BLaER1 (cell line): ENCODE data around the gene B3GNT3.
A peak's percentile ranks its signal among the peaks of the same experiment; 100 is the strongest.

Source experiments
- H3K27ac ChIP-seq: shearing (Covaris generic); formaldehyde crosslinking; 2 replicates; pipeline ENCODE4 v1.8.1; 2022
- H3K27me3 ChIP-seq: shearing (Covaris generic); formaldehyde crosslinking; 2 replicates; pipeline ENCODE4 v1.8.1; 2022
- H3K36me3 ChIP-seq: shearing (Covaris generic); formaldehyde crosslinking; 2 replicates; pipeline ENCODE4 v1.8.1; 2022
- H3K4me1 ChIP-seq: shearing (Covaris generic); formaldehyde crosslinking; 2 replicates; pipeline ENCODE4 v1.8.1; 2022
- H3K4me2 ChIP-seq: shearing (Covaris generic); formaldehyde crosslinking; 2 replicates; pipeline ENCODE4 v1.8.1; 2022
- H3K4me3 ChIP-seq: shearing (Covaris generic); formaldehyde crosslinking; 2 replicates; pipeline ENCODE4 v1.8.1; 2022
- H3K9ac ChIP-seq: shearing (Covaris generic); formaldehyde crosslinking; 2 replicates; pipeline ENCODE4 v1.8.1; 2022
- H3K9me3 ChIP-seq: shearing (Covaris generic); formaldehyde crosslinking; 2 replicates; pipeline ENCODE4 v1.8.1; 2022
- H4K20me1 ChIP-seq: shearing (Covaris generic); formaldehyde crosslinking; 2 replicates; pipeline ENCODE4 v1.8.1; 2022
- Cebpa-rat ChIP-seq: shearing (Covaris generic); IDR thresholded peaks from 2 replicates; pipeline ENCODE4 v1.8.1; 2022

Gene B3GNT3

GRCh38 chr19:17754634-17755442 lies 40.1 kb upstream of the B3GNT3 start:
- Histone ChIP-seq H3K4me2 (peak overlapping the region; percentile 89), H3K36me3 (peaks cover 44% of the 10 kb centered on the region), H3K27me3 (no peaks in the 10 kb centered on the region), H3K4me1 (peaks cover 86% of the 10 kb centered on the region), H3K27ac (peak overlapping the region; percentile 52), H3K4me3 (peak overlapping the region; percentile 22; the same call in 1 of the 2 replicates), H4K20me1 (peaks cover 49% of the 10 kb centered on the region), H3K9ac (no peak overlapping the region), H3K9me3 (no peaks in the 10 kb centered on the region)
- TF ChIP-seq Cebpa-rat = no peak

GRCh38 chr19:17755443-17755890 lies 39.5 kb upstream of the B3GNT3 start:
- peaks cover 55% of the 10 kb centered on the region for H4K20me1 ChIP-seq
- H3K4me3 ChIP-seq = peak overlapping the region; percentile 22; the same call in 1 of the 2 replicates
- no peaks in the 10 kb centered on the region for H3K27me3 ChIP-seq
- peak overlapping the region; percentile 37; the same call in 1 of the 2 replicates for H3K27ac ChIP-seq
- H3K36me3 ChIP-seq = peaks cover 50% of the 10 kb centered on the region
- no peak for TF ChIP-seq Cebpa-rat
- H3K4me1 ChIP-seq = peaks cover 79% of the 10 kb centered on the region
- H3K4me2 ChIP-seq = peak overlapping the region; percentile 89
- no peak overlapping the region for H3K9ac ChIP-seq
- H3K9me3 ChIP-seq = no peaks in the 10 kb centered on the region

GRCh38 chr19:17755977-17756670 lies 38.8 kb upstream of the B3GNT3 start:
- no peak overlapping the region for H3K9ac ChIP-seq
- peak overlapping the region; percentile 89 for H3K4me2 ChIP-seq

GRCh38 chr19:17757125-17757524 lies 37.8 kb upstream of the B3GNT3 start:
- peaks cover 62% of the 10 kb centered on the region for H4K20me1 ChIP-seq
- H3K4me1 ChIP-seq = peaks cover 63% of the 10 kb centered on the region
- TF ChIP-seq Cebpa-rat = no peak
- no peak overlapping the region for H3K4me3 ChIP-seq
- no peak overlapping the region for H3K9ac ChIP-seq
- H3K9me3 ChIP-seq = no peaks in the 10 kb centered on the region
- H3K36me3 ChIP-seq = peaks cover 65% of the 10 kb centered on the region
- H3K4me2 ChIP-seq = peak overlapping the region; percentile 89
- H3K27ac ChIP-seq = peak overlapping the region; percentile 49; the same call in 1 of the 2 replicates
- no peaks in the 10 kb centered on the region for H3K27me3 ChIP-seq

More at GRCh38 chr19:17755977-17756670, 38.8 kb upstream of the B3GNT3 start:
- Histone ChIP-seq H3K27ac (peak overlapping the region; percentile 49; the same call in 1 of the 2 replicates), H3K36me3 (peaks cover 57% of the 10 kb centered on the region), H3K4me3 (no peak overlapping the region), H3K4me1 (peaks cover 73% of the 10 kb centered on the region), H3K9me3 (no peaks in the 10 kb centered on the region), H3K27me3 (no peaks in the 10 kb centered on the region), H4K20me1 (peaks cover 62% of the 10 kb centered on the region)
- TF ChIP-seq Cebpa-rat = no peak

- TF ChIP-seq Cebpa-rat = no peak
- Histone ChIP-seq H3K9ac (no peak overlapping the region), H3K27ac (no peak overlapping the region), H3K27me3 (no peaks in the 10 kb centered on the region), H3K36me3 (peaks cover 79% of the 10 kb centered on the region), H3K4me2 (no peak overlapping the region), H4K20me1 (peaks cover 61% of the 10 kb centered on the region), H3K4me3 (no peak overlapping the region), H3K4me1 (peaks cover 49% of the 10 kb centered on the region), H3K9me3 (no peaks in the 10 kb centered on the region)
Observed at GRCh38 chr19:17758515-17758914, 36.4 kb upstream of the B3GNT3 start.

DNA sequence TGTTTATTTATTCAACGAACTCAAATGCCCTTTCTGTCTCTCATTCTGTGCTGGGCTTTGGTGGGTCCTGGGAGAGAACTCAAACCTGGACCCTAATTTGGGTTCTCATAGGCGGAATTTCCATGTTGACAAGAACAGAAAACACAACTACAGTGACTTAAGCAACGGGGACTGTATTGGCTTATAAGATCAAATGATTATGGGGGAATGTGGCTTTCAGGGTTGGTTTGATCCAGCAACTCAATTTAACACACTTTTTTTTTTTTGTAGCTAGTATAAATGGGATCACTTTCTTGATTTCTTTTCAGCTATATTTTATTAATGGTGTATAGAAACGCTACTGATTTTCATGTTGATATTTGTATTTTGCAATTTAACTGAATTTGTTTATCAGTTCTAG lies 33.8 kb upstream of the B3GNT3 start:
- Histone ChIP-seq H3K9me3 (no peaks in the 10 kb centered on the region), H3K4me3 (no peak overlapping the region), H3K36me3 (peaks cover 92% of the 10 kb centered on the region), H3K4me2 (no peak overlapping the region), H3K27ac (no peak overlapping the region), H3K9ac (no peak overlapping the region), H3K27me3 (no peaks in the 10 kb centered on the region), H3K4me1 (peaks cover 24% of the 10 kb centered on the region), H4K20me1 (peaks cover 41% of the 10 kb centered on the region)
- no peak for TF ChIP-seq Cebpa-rat

- no peak overlapping the region for H3K4me2 ChIP-seq
- H3K9me3 ChIP-seq = no peaks in the 10 kb centered on the region
- H3K4me3 ChIP-seq = no peak overlapping the region
- peaks cover 95% of the 10 kb centered on the region for H3K36me3 ChIP-seq
- H4K20me1 ChIP-seq = peaks cover 35% of the 10 kb centered on the region; the same call in 1 of the 2 replicates
- no peak for TF ChIP-seq Cebpa-rat
- peaks cover 12% of the 10 kb centered on the region for H3K4me1 ChIP-seq
- H3K9ac ChIP-seq = no peak overlapping the region
- no peak overlapping the region for H3K27ac ChIP-seq
- no peaks in the 10 kb centered on the region for H3K27me3 ChIP-seq
Observed at GRCh38 chr19:17762505-17763229, 32.3 kb upstream of the B3GNT3 start.

DNA sequence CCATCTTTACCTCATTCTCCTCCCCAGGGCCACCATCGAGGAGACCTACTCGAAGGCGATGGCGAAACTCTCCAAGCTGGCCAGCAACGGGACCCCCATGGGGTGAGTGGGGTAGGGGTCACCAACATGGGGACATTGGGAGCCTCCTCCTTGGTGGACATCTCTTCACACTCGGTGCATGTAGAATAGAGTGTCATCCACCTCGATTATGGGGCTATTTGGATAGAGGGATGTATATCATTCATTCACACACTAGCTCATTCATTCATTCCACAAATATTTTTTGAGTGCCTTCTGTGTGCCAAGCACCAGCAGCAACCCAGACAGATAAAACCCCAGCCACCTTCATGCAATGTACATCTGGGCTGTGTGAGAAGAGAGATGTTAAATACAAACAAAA lies 30.6 kb upstream of the B3GNT3 start:
- Histone ChIP-seq H3K4me1 (peaks cover 5% of the 10 kb centered on the region), H3K27me3 (no peaks in the 10 kb centered on the region), H3K27ac (no peak overlapping the region), H3K9me3 (no peaks in the 10 kb centered on the region), H3K4me3 (no peak overlapping the region), H3K9ac (no peak overlapping the region), H3K36me3 (peaks cover 91% of the 10 kb centered on the region), H4K20me1 (peaks cover 25% of the 10 kb centered on the region; the same call in 1 of the 2 replicates), H3K4me2 (no peak overlapping the region)
- TF ChIP-seq Cebpa-rat = no peak

GRCh38 chr19:17765069-17765618 lies 29.8 kb upstream of the B3GNT3 start:
- Histone ChIP-seq H3K9ac (no peak overlapping the region), H3K4me2 (no peak overlapping the region), H3K27ac (no peak overlapping the region), H4K20me1 (peaks cover 22% of the 10 kb centered on the region; the same call in 1 of the 2 replicates), H3K4me1 (peaks cover 5% of the 10 kb centered on the region), H3K4me3 (no peak overlapping the region), H3K27me3 (no peaks in the 10 kb centered on the region), H3K9me3 (no peaks in the 10 kb centered on the region), H3K36me3 (peaks cover 91% of the 10 kb centered on the region)
- no peak for TF ChIP-seq Cebpa-rat
